HL-60 (cell line): ENCODE results near the gene RUSF1.
A peak's percentile ranks its signal among the peaks of the same experiment; 100 is the strongest.
"Not testable (repeated sequence)": the region's sequence is repeated elsewhere in the genome, so short reads cannot be mapped to it uniquely, and the experiment has no call there.

Experiments used
- DNase-seq, 2 experiments: peaks; one replicate each; pipeline ENCODE4 v3.0.0-alpha.2; 2010 to 2020; ENCODE audit warnings: low read depth in 1 of 2, low spot score in 1 of 2
- H3K27ac ChIP-seq: fragments of 250-450 bp; sonication (Bioruptor Pico); replicated peaks from 2 replicates; pipeline ENCODE4 v1.5.1; 2020; ENCODE audit warnings: mild to moderate bottlenecking, moderate library complexity
- H3K27me3 ChIP-seq: fragments of 250-450 bp; sonication (Bioruptor Pico); 2 replicates; pipeline ENCODE4 v1.5.1; 2021; ENCODE audit warnings: mild to moderate bottlenecking, moderate library complexity; ENCODE audit not compliant: insufficient read depth, poor library complexity, severe bottlenecking
- H3K4me3 ChIP-seq: replicated peaks from 2 replicates; pipeline ENCODE4 v1.5.1; 2011; ENCODE audit warnings: mild to moderate bottlenecking, control low read depth, low read length; ENCODE audit not compliant: insufficient read depth
- CTCF ChIP-seq: IDR thresholded peaks from one replicate; pipeline ENCODE4 v1.5.1; 2011; ENCODE audit warnings: low read length, control low read depth, inconsistent platforms; ENCODE audit not compliant: insufficient read depth
- GABPA ChIP-seq: IDR thresholded peaks from 2 replicates; pipeline ENCODE4 v1.6.1; 2012; ENCODE audit warnings: low read depth
- POLR2AphosphoS5 ChIP-seq: IDR thresholded peaks from 2 replicates; pipeline ENCODE4 v1.6.1; 2012; ENCODE audit warnings: low read depth
- SPI1 ChIP-seq: IDR thresholded peaks from 2 replicates; pipeline ENCODE4 v1.6.1; 2012; ENCODE audit warnings: low read depth, mild to moderate bottlenecking, borderline replicate concordance
- TF ChIP-seq, protein P1 (sequence below): IDR thresholded peaks from 2 replicates; pipeline ENCODE4 v1.6.1; 2012; ENCODE audit warnings: low read depth; ENCODE audit not compliant: insufficient replicate concordance

The RUSF1 gene

GRCh38 chr16:31452631-31453106, 55.5 kb downstream of the RUSF1 start:
- no peak for DNase-seq
- no peak overlapping the region for H3K27ac ChIP-seq
- no peaks in the 10 kb centered on the region for H3K27me3 ChIP-seq
- H3K4me3 ChIP-seq, result no peak overlapping the region
- TF ChIP-seq, protein P1, sequence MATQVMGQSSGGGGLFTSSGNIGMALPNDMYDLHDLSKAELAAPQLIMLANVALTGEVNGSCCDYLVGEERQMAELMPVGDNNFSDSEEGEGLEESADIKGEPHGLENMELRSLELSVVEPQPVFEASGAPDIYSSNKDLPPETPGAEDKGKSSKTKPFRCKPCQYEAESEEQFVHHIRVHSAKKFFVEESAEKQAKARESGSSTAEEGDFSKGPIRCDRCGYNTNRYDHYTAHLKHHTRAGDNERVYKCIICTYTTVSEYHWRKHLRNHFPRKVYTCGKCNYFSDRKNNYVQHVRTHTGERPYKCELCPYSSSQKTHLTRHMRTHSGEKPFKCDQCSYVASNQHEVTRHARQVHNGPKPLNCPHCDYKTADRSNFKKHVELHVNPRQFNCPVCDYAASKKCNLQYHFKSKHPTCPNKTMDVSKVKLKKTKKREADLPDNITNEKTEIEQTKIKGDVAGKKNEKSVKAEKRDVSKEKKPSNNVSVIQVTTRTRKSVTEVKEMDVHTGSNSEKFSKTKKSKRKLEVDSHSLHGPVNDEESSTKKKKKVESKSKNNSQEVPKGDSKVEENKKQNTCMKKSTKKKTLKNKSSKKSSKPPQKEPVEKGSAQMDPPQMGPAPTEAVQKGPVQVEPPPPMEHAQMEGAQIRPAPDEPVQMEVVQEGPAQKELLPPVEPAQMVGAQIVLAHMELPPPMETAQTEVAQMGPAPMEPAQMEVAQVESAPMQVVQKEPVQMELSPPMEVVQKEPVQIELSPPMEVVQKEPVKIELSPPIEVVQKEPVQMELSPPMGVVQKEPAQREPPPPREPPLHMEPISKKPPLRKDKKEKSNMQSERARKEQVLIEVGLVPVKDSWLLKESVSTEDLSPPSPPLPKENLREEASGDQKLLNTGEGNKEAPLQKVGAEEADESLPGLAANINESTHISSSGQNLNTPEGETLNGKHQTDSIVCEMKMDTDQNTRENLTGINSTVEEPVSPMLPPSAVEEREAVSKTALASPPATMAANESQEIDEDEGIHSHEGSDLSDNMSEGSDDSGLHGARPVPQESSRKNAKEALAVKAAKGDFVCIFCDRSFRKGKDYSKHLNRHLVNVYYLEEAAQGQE, result no peak
- no peak for TF ChIP-seq CTCF
- no peak for TF ChIP-seq SPI1
- no peak for TF ChIP-seq GABPA
- TF ChIP-seq POLR2AphosphoS5, result no peak

DNA sequence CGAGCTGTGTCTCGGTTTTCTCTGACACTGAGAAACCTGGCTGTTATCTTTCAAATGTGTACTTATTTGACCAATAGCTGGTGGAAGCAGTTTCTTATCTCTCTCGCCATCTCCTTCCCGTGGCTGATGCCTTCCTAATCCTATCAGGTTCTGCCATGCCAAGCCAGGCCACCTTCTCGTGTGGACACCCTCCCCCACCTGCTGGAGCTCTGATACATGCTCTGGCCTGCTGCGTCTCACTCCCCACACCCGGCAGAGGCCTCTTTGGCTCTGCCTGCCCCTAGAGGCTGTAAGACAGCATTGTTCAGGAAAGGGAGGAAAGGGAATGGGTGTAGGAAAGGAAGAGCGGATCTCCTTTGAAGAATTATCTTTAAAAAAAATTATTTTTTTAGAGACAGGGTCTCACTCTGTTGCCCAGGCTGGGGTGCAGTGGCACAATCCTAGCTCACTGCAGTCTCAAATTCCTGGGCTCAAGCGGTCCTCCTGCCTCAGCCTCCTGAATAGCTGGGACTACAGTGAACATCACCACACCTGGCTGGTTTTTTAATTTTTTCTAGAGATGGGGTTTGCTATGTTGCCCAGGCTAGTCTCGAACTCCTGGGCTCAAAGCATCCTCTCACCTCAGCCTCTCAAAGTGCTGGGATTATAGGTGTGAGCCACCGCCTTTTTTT, 56.4 kb downstream of the RUSF1 start:
- Histone ChIP-seq H3K27me3 (no peaks in the 10 kb centered on the region), H3K27ac (no peak overlapping the region), H3K4me3 (no peak overlapping the region)
- DNase-seq, result peak; percentile 58 to 61
- peak; percentile 43; the same call in 1 of the 2 replicates for TF ChIP-seq POLR2AphosphoS5
- TF ChIP-seq CTCF, result peak; percentile 15
- no peak for TF ChIP-seq SPI1

DNA sequence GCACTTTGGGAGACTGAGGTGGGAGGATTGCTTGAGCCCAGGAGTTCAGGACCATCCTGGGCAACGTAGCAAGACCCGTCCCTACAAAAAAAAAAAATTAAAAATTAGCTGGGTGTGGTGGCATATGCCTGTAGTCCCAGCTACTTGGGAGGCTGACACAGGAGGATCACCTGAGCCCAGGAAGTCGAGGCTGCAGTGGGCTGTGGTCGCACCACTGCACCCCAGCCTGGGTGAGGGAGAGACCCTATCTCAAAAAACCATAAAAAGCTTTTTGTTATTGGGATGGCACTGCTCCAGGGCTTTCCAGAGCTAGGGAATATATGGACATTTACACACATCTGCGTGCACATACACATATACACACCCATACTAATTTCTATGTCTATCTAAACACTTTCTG, 57.0 kb downstream of the RUSF1 start:
- Histone ChIP-seq H3K27me3 (no peaks in the 10 kb centered on the region), H3K27ac (no peak overlapping the region), H3K4me3 (no peak overlapping the region)
- DNase-seq, result no peak
- TF ChIP-seq, protein P1, result no peak
- no peak for TF ChIP-seq CTCF

- DNase-seq, H3K27ac ChIP-seq, H3K27me3 ChIP-seq, H3K4me3 ChIP-seq: not testable (repeated sequence)
These were observed 62.3 kb downstream of the RUSF1 start for GRCh38 chr16:31445931-31446330.
